Ovary (tissue), 3 donors: ENCODE measurements around the gene LYRM4.

ENCODE experiments used
- POLR2A ChIP-seq: fragments of 450-650 bp; IDR thresholded peaks from one replicate; pipeline ENCODE4 v1.6.1; 2017; ENCODE audit warnings: antibody characterized with exemption, mild to moderate bottlenecking, moderate library complexity
- TF ChIP-seq, protein P1 (sequence below), 3 donors: fragments of 450-650 bp in 2 of 3; fragments of 200-600 bp in 1 of 3; IDR thresholded peaks; one replicate each; pipeline versions ENCODE4 v1.5.1 to v1.8.0; 2016 to 2022; ENCODE audit warnings: antibody characterized with exemption in 3 of 3, mild to moderate bottlenecking in 1 of 3
- donor health status: DM: no; HTN: no; CAD: no.

DNA sequence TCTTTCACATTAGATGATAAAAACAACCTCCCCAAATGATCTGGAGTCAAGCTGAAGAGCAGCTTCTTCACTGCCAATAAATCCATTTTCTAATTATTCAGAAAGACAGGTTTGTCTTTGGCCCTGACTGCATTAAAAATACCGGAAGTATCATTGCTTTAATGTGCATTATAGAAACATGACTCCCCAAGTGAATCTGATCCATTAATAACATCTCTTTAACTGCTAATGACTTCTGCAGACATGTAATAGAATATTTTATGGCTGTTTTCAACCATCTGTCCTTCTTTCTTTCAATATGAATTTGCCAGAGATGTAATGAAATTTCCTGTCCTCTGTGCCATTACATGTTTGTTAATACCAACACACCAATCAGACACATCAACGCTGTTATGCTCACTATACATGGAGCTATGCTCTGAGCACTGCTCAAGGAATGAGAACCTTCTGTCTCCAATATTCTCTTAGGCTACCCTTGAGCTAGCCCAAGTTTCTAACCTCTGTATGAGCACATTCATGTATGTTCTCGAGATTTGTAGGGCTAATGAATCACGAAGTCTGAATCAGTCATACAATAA lies 87.8 kb downstream of the LYRM4 start:
- TF ChIP-seq, protein P1, sequence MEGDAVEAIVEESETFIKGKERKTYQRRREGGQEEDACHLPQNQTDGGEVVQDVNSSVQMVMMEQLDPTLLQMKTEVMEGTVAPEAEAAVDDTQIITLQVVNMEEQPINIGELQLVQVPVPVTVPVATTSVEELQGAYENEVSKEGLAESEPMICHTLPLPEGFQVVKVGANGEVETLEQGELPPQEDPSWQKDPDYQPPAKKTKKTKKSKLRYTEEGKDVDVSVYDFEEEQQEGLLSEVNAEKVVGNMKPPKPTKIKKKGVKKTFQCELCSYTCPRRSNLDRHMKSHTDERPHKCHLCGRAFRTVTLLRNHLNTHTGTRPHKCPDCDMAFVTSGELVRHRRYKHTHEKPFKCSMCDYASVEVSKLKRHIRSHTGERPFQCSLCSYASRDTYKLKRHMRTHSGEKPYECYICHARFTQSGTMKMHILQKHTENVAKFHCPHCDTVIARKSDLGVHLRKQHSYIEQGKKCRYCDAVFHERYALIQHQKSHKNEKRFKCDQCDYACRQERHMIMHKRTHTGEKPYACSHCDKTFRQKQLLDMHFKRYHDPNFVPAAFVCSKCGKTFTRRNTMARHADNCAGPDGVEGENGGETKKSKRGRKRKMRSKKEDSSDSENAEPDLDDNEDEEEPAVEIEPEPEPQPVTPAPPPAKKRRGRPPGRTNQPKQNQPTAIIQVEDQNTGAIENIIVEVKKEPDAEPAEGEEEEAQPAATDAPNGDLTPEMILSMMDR (IDR thresholded peaks at IDR 0.05), result no peak
- no peak for TF ChIP-seq POLR2A
